Endothelial cell of umbilical vein (primary cell): Measurements from ENCODE around the gene GBF1. TPM values are rescaled to one million over a fixed set of nuclear protein-coding genes. Genes with fewer than 3 reads are reported as not detected.

ENCODE experiments used
- BruUV-seq: library from RNA; stranded (reverse); fragments of 400-500 nt; replicated peaks from 2 replicates; lab custom pipeline; 2021; lab: Mats Ljungman, UMichigan
- CTCF ChIA-PET: fragments of 300-600, 350-600 bp; sonication (Branson Sonifier 250); formaldehyde crosslinking; loops from one replicate; lab custom pipeline; 2021; ENCODE audit warnings: antibody characterized with exemption, inconsistent platforms; lab: Charles Lee
- POLR2A ChIA-PET: fragments of 300-600, 350-600 bp; sonication (Branson Sonifier 250); formaldehyde crosslinking; loops from one replicate; lab custom pipeline; 2021; ENCODE audit warnings: antibody characterized with exemption, inconsistent platforms; lab: Charles Lee
- DNase-seq: peaks from one replicate; pipeline ENCODE4 v3.0.0-alpha.2; 2011; ENCODE audit warnings: low read depth, low spot score
- FAIRE-seq: peaks from 2 replicates; lab custom pipeline; 2011; peaks lifted over from hg19 to GRCh38; lab: Jason Lieb, UNC
- H2AFZ ChIP-seq: 2 replicates; pipeline ENCODE4 v1.6.0; 2012; ENCODE audit warnings: low read depth, low read length, control low read depth, inconsistent platforms
- H3K27ac ChIP-seq: 2 replicates; pipeline ENCODE4 v1.5.1; 2011; ENCODE audit warnings: low read depth, mild to moderate bottlenecking, control low read depth, low read length, moderate library complexity; ENCODE audit not compliant: insufficient read depth
- H3K27me3 ChIP-seq, 2 experiments: 2 replicates each; pipeline versions ENCODE4 v1.6.0 to v1.6.1; 2011; ENCODE audit warnings: low read length in 2 of 2, mixed read lengths in 1 of 2; ENCODE audit not compliant: control insufficient read depth in 2 of 2, insufficient read depth in 2 of 2
- H3K36me3 ChIP-seq, 2 experiments: 2 replicates in 1 of 2; 3 replicates in 1 of 2; pipeline ENCODE4 v1.5.1; 2011; ENCODE audit warnings: low read length in 2 of 2, mild to moderate bottlenecking in 1 of 2, moderate library complexity in 1 of 2; ENCODE audit not compliant: control insufficient read depth in 2 of 2, insufficient read depth in 2 of 2; ENCODE audit errors: extremely low read depth in 1 of 2
- H3K4me1 ChIP-seq: 3 replicates; pipeline ENCODE4 v1.5.1; 2011; ENCODE audit warnings: mild to moderate bottlenecking, low read length; ENCODE audit not compliant: control insufficient read depth, insufficient read depth; ENCODE audit errors: extremely low read depth
- H3K4me2 ChIP-seq: 2 replicates; pipeline ENCODE4 v1.6.1; 2011; ENCODE audit warnings: low read length, control low read depth, mixed read lengths; ENCODE audit not compliant: insufficient read depth
- H3K4me3 ChIP-seq, 3 experiments: fragments of 200-600 bp in 1 of 3; sonication (generic), shearing (Covaris generic) in 1 of 3; replicated peaks in 1 of 3; 2 replicates each; pipeline ENCODE4 v1.5.1; 2011 to 2016; ENCODE audit warnings: control low read depth in 3 of 3, low read length in 3 of 3, mild to moderate bottlenecking in 2 of 3, inconsistent platforms in 1 of 3, low read depth in 1 of 3, moderate library complexity in 1 of 3; ENCODE audit not compliant: insufficient read depth in 1 of 3
- H3K79me2 ChIP-seq: 2 replicates; pipeline ENCODE4 v1.6.0; 2012; ENCODE audit warnings: low read length, inconsistent platforms; ENCODE audit not compliant: control insufficient read depth, insufficient read depth
- H3K9ac ChIP-seq: replicated peaks from 2 replicates; pipeline ENCODE3; 2011; ENCODE audit warnings: low read length, control low read depth; ENCODE audit not compliant: insufficient read depth; ENCODE audit errors: extremely low read depth
- H3K9me1 ChIP-seq: replicated peaks from 3 replicates; pipeline ENCODE4 v1.6.0; 2011; ENCODE audit warnings: mild to moderate bottlenecking, low read length; ENCODE audit not compliant: control insufficient read depth, insufficient read depth; ENCODE audit errors: extremely low read depth
- H3K9me3 ChIP-seq: replicated peaks from 2 replicates; pipeline ENCODE4 v1.5.1; 2012; ENCODE audit warnings: low read length, inconsistent platforms; ENCODE audit not compliant: control insufficient read depth, insufficient read depth
- H4K20me1 ChIP-seq: replicated peaks from 2 replicates; pipeline ENCODE3; 2011; ENCODE audit warnings: mild to moderate bottlenecking, low read length; ENCODE audit not compliant: control insufficient read depth, insufficient read depth; ENCODE audit errors: extremely low read depth
- CTCF ChIP-seq, 2 donors: IDR thresholded peaks; 1 replicate in 1 of 2; 2 replicates in 1 of 2; pipeline ENCODE4 v1.5.1; 2011; ENCODE audit warnings: low read length in 2 of 2, mild to moderate bottlenecking in 2 of 2, moderate library complexity in 2 of 2, control low read depth in 1 of 2, inconsistent platforms in 1 of 2, low read depth in 1 of 2; ENCODE audit not compliant: insufficient read depth in 1 of 2; ENCODE audit errors: extremely low read depth in 1 of 2
- EZH2 ChIP-seq: IDR thresholded peaks from 2 replicates; pipeline ENCODE4 v1.6.1; 2012; ENCODE audit warnings: borderline replicate concordance, low read depth, mild to moderate bottlenecking, moderate library complexity, low read length, inconsistent platforms; ENCODE audit not compliant: severe bottlenecking
- FOS ChIP-seq: IDR thresholded peaks from 2 replicates; pipeline ENCODE4 v1.6.1; 2011; ENCODE audit warnings: mild to moderate bottlenecking, low read length, moderate library complexity, borderline replicate concordance; ENCODE audit not compliant: insufficient read depth
- GATA2 ChIP-seq: IDR thresholded peaks from 2 replicates; pipeline ENCODE4 v1.7.0; 2011; ENCODE audit warnings: low read depth, mild to moderate bottlenecking, moderate library complexity, mixed read lengths, low read length; ENCODE audit not compliant: insufficient read length, insufficient read depth
- JUN ChIP-seq: IDR thresholded peaks from 2 replicates; pipeline ENCODE4 v1.6.1; 2011; ENCODE audit warnings: borderline replicate concordance, low read depth; ENCODE audit not compliant: insufficient read length, insufficient read depth
- MAX ChIP-seq: IDR thresholded peaks from 2 replicates; pipeline ENCODE4 v1.6.1; 2011; ENCODE audit not compliant: insufficient read depth, insufficient read length
- MYC ChIP-seq: IDR thresholded peaks from one replicate; pipeline ENCODE4 v1.6.1; 2011; ENCODE audit warnings: mild to moderate bottlenecking, low read depth, low read length
- POLR2A ChIP-seq: IDR thresholded peaks from 2 replicates; pipeline ENCODE4 v1.6.1; 2012; ENCODE audit warnings: low read depth, mild to moderate bottlenecking, control low read depth, low read length
- POLR2AphosphoS5 ChIP-seq: IDR thresholded peaks from 2 replicates; pipeline ENCODE4 v1.6.1; 2012; ENCODE audit warnings: low read depth, mild to moderate bottlenecking, control low read depth, low read length, moderate library complexity; ENCODE audit not compliant: insufficient read depth
- dilution Hi-C: fragments of 300-500 bp; cut with MboI; formaldehyde crosslinking; loops from one replicate; pipeline ENCODE4 v1.15.0; 2019; ENCODE audit warnings: low sequenced_read_pairs; ENCODE audit not compliant: extremely low pct_ligation_motif_present
- intact Hi-C: fragments of 100-400 bp; cut with micrococcal nuclease; formaldehyde crosslinking; loops from one replicate; pipeline ENCODE4 v1.10.0; 2022
- polyA plus RNA-seq, 4 experiments: library from polyadenylated mRNA; depleted of rRNA in 3 of 4; stranded (reverse) in 3 of 4; unstranded in 1 of 4; fragments of >200 nt; gene quantifications; 2 replicates each; pipeline versions ENCODE4 v1.2.1 to v1.2.3, GENCODE V29; 2011 to 2012; ENCODE audit warnings: missing spikeins in 1 of 4
- total RNA-seq: library from RNA; stranded (reverse); gene quantifications from 2 replicates; pipeline ENCODE4 v1.2.3, GENCODE V29; 2021

The GBF1 gene
- total and polyA plus RNA-seq, 2 donors (not counting 3 experiments of a cell fraction or from before 2014, with no cell fraction given), result 26.0 to 49.7 TPM

- intact Hi-C loops (no loop called here), dilution Hi-C loops (no loop called here)
- ChIA-PET CTCF (interaction anchor here (1.0 to 1.6 kb wide), 3 partner anchors 11 to 32 kb away, joined by 3 to 5 read pairs (median 5); no protein-coding TSS in a partner anchor), POLR2A (no interaction called here)
- TF ChIP-seq MAX, result no peak
- TF ChIP-seq POLR2A, result no peak
- no peak for TF ChIP-seq JUN
- TF ChIP-seq EZH2, result no peak
- TF ChIP-seq GATA2, result no peak
- TF ChIP-seq FOS, result no peak
- no peak for TF ChIP-seq POLR2AphosphoS5
- TF ChIP-seq MYC, result no peak
- no peak for TF ChIP-seq CTCF (IDR thresholded peaks at IDR 0.05; ENCODE audit: extremely low read depth in 1 of 2, insufficient read depth in 1 of 2, low read depth in 1 of 2, low read length in 2 of 2)
- Histone ChIP-seq H3K27me3 (no peaks in the 10 kb centered on the region), H3K4me2 (no peak overlapping the region), H3K79me2 (peaks cover 47% of the 10 kb centered on the region), H3K4me3 (no peak overlapping the region), H3K4me1 (peaks cover 7% of the 10 kb centered on the region), H2AFZ (no peak overlapping the region), H3K9ac (no peak overlapping the region), H3K9me1 (no peaks in the 10 kb centered on the region), H3K9me3 (no peaks in the 10 kb centered on the region), H4K20me1 (peaks cover 9% of the 10 kb centered on the region), H3K36me3 (peaks cover 4 to 8% of the 10 kb centered on the region in 2 experiments), H3K27ac (no peak overlapping the region)
- no TSS peak for BruUV-seq
- DNase-seq (no peak), FAIRE-seq (no peak)
Measured at GRCh38 chr10:102261842-102262241, 16.5 kb downstream of the GBF1 start.
